ENCODE data around the gene TGFB1. TPM values are rescaled to one million over a fixed set of nuclear protein-coding genes. Genes with fewer than 3 reads are reported as not detected.
A peak's percentile ranks its signal among the peaks of the same experiment; 100 is the strongest.
"Not testable (repeated sequence)": the region's sequence is repeated elsewhere in the genome, so short reads cannot be mapped to it uniquely, and the experiment has no call there.

The TGFB1 gene
- total RNA-seq, 1 experiment from 2014 or later: 15.0 TPM

DNA sequence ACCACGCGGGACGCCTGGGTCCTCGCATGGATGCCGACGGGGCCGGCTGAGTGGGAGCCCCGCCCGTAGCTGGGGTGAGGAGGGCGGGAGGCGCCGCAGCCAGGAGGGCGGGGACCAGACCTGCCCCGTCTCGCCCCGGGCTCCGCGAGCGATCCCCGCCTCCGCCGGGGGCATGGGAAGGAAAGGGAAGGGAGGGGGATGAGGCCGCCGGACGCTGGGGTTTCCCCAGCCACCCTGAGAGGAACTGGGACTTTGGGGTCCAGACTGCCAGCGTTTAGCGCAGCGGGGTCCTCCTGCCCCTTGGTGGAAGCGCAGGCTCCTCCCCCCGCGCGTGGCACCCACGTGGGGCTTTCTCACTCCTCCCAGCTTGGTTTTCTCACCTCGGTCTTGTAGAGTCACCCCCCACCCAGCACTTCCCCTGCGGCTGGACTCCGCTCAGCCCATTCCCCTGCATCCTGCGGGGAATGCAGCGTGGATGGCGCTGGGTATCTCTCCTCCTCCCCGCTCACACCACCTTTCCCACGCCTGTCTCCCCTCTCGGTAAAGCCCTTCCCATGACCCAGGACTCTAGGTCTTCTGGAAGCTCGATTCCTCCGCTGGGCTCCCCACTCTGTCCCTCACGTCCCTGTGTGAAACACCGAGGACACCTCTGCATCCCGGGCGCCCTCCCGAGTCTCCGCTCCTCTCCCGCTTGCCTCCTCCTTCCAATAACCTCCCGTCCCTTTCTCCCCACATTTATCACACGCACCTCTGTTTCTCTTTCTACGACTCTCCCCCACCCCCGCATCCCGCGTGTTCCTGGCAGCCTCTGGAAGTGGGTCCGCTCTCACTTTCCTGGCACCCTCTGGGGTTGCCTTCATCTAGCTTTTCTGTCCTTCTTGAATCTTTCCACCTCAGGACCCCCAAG is 2.1 kb downstream of the TGFB1 start:
- BruUV-seq (replicated peaks): no TSS peak
- Histone ChIP-seq H3K9me3 (no peaks in the 10 kb centered on the region), H3K4me3 (ENCODE audit: low read depth, low read length) (peak overlapping the region; percentile 73), H3K4me1 (peaks cover 4% of the 10 kb centered on the region; the same call in 1 of the 2 replicates), H3K36me3 (ENCODE audit: control insufficient read depth, insufficient read depth, low read length) (no peaks in the 10 kb centered on the region), H3K27me3 (replicated peaks; ENCODE audit: control insufficient read depth, insufficient read depth, low read length) (no peaks in the 10 kb centered on the region; the same call in 1 of the 2 replicates)
- POLR2A ChIA-PET: interaction anchor here (0.6 to 2.0 kb wide), 4 partner anchors 12 to 125 kb away, joined by 3 to 8 read pairs (median 4); partner anchors contain the start of gene B9D2
- peak overlapping the region; percentile 83 for H3K4me3 Mint-ChIP-seq (ENCODE audit: unreplicated experiment)
- TF ChIP-seq, protein P1, sequence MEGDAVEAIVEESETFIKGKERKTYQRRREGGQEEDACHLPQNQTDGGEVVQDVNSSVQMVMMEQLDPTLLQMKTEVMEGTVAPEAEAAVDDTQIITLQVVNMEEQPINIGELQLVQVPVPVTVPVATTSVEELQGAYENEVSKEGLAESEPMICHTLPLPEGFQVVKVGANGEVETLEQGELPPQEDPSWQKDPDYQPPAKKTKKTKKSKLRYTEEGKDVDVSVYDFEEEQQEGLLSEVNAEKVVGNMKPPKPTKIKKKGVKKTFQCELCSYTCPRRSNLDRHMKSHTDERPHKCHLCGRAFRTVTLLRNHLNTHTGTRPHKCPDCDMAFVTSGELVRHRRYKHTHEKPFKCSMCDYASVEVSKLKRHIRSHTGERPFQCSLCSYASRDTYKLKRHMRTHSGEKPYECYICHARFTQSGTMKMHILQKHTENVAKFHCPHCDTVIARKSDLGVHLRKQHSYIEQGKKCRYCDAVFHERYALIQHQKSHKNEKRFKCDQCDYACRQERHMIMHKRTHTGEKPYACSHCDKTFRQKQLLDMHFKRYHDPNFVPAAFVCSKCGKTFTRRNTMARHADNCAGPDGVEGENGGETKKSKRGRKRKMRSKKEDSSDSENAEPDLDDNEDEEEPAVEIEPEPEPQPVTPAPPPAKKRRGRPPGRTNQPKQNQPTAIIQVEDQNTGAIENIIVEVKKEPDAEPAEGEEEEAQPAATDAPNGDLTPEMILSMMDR (IDR thresholded peaks at IDR 0.05; ENCODE audit: insufficient read depth in 1 of 2, low read depth in 1 of 2, low read length in 1 of 2, severe bottlenecking in 1 of 2, unreplicated experiment in 1 of 2): no peak
- peak in 1 of 2 experiments; percentile 66 for DNase-seq
- peak overlapping the region; percentile 21 for H3K27ac Mint-ChIP-seq (ENCODE audit: unreplicated experiment)
- peaks cover 16% of the 10 kb centered on the region for H3K36me3 Mint-ChIP-seq (ENCODE audit: insufficient read depth, unreplicated experiment)
- H3K27me3 Mint-ChIP-seq (ENCODE audit: insufficient read depth, unreplicated experiment): peaks cover 11% of the 10 kb centered on the region
- H3K9me3 Mint-ChIP-seq (ENCODE audit: unreplicated experiment): no peaks in the 10 kb centered on the region
- CTCF ChIA-PET: interaction anchor here (0.6 to 2.2 kb wide), 14 partner anchors 10 to 1108 kb away, joined by 3 to 31 read pairs (median 4); partner anchors contain the start of genes B9D2 and HNRNPUL1
- intact Hi-C loops (cut with micrococcal nuclease; ENCODE audit: unreplicated experiment): loop anchor here (1.0 kb wide), 1 partner anchor 10 kb away; no protein-coding TSS in a partner anchor
- peaks cover 24% of the 10 kb centered on the region for H3K4me1 Mint-ChIP-seq (ENCODE audit: low read depth, unreplicated experiment)

DNA sequence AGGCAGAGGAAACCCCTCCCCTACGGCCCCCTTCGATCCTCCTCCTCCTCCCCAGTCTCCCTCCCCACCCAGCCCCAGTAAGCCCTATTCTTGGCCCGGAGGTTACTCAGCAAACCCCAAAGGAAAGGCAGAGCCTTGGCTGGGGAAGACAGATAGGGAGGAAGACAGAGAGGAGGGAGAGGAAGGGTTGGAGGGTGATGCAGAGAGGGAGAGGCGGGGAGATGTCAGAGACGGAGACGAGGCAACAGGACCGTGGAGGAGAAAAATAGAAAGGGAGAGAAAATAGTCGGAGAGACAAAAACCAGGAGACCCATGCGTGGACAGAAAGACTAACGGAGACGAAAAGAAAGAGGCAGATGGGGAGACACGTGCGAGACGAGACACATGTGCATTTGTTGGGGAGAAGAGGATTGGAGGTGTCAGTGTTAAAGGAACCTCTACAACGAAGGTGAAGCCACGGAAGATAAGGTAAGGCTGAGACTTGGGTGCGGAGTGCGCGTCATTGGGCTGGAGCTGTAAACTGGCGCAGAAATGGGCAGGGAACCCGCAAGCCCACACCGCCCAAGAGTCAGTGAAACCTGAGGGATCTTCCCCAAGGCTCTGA is 2.9 kb downstream of the TGFB1 start:
- intact Hi-C loops (cut with micrococcal nuclease; ENCODE audit: unreplicated experiment): no loop called here
- H3K4me1 Mint-ChIP-seq (ENCODE audit: low read depth, unreplicated experiment): peaks cover 24% of the 10 kb centered on the region
- Histone ChIP-seq H3K36me3 (ENCODE audit: control insufficient read depth, insufficient read depth, low read length) (no peaks in the 10 kb centered on the region), H3K4me1 (peaks cover 4% of the 10 kb centered on the region; the same call in 1 of the 2 replicates), H3K9me3 (no peaks in the 10 kb centered on the region), H3K27me3 (replicated peaks; ENCODE audit: control insufficient read depth, insufficient read depth, low read length) (no peaks in the 10 kb centered on the region; the same call in 1 of the 2 replicates), H3K4me3 (ENCODE audit: low read depth, low read length) (peak overlapping the region; percentile 73)
- BruUV-seq (replicated peaks): no TSS peak
- no peaks in the 10 kb centered on the region for H3K9me3 Mint-ChIP-seq (ENCODE audit: unreplicated experiment)
- TF ChIP-seq, protein P1 (IDR thresholded peaks at IDR 0.05; ENCODE audit: insufficient read depth in 1 of 2, low read depth in 1 of 2, low read length in 1 of 2, severe bottlenecking in 1 of 2, unreplicated experiment in 1 of 2): no peak
- ChIA-PET POLR2A (interaction anchor here (1.1 kb wide), 1 partner anchor 13 kb away, joined by 5 read pairs; the partner anchor contains the start of gene B9D2), CTCF (interaction anchor here (0.6 kb wide), 1 partner anchor 734 kb away, joined by 4 read pairs; no protein-coding TSS in a partner anchor)
- H3K27me3 Mint-ChIP-seq (ENCODE audit: insufficient read depth, unreplicated experiment): peaks cover 11% of the 10 kb centered on the region
- no peak for DNase-seq
- H3K27ac Mint-ChIP-seq (ENCODE audit: unreplicated experiment): peak overlapping the region; percentile 4
- peaks cover 16% of the 10 kb centered on the region for H3K36me3 Mint-ChIP-seq (ENCODE audit: insufficient read depth, unreplicated experiment)
- peak overlapping the region; percentile 83 for H3K4me3 Mint-ChIP-seq (ENCODE audit: unreplicated experiment)

DNA sequence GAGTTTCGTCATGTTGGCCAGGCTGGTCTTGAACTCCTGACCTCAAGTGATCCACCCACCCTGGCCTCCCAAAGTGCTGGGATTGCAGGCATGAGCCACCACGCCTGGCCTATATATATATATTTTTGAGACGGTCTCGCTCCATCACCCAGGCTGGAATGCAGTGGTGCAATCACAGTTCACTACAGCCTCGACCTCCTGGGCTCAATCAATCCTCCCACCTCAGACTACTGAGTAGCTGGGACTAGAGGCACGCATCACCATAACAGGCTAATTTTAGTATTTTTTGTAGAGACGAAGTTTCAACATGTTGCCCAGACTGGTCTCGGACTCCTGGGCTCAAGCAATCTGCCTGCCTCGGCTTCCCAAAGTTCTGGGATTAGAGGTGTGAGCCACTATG is 6.8 kb downstream of the TGFB1 start:
- H3K27me3 Mint-ChIP-seq (ENCODE audit: insufficient read depth, unreplicated experiment); POLR2A ChIA-PET; H3K4me3 Mint-ChIP-seq (ENCODE audit: unreplicated experiment); H3K27ac Mint-ChIP-seq (ENCODE audit: unreplicated experiment); H3K36me3 ChIP-seq (ENCODE audit: control insufficient read depth, insufficient read depth, low read length); H3K36me3 Mint-ChIP-seq (ENCODE audit: insufficient read depth, unreplicated experiment); BruUV-seq (replicated peaks); H3K9me3 ChIP-seq; H3K27me3 ChIP-seq (replicated peaks; ENCODE audit: control insufficient read depth, insufficient read depth, low read length); DNase-seq; H3K4me1 ChIP-seq; H3K4me3 ChIP-seq (ENCODE audit: low read depth, low read length); H3K9me3 Mint-ChIP-seq (ENCODE audit: unreplicated experiment): not testable (repeated sequence)
- CTCF ChIA-PET: interaction anchor here (0.9 kb wide), 1 partner anchor 93 kb away, joined by 4 read pairs; no protein-coding TSS in a partner anchor
- peaks cover 11% of the 10 kb centered on the region for H3K4me1 Mint-ChIP-seq (ENCODE audit: low read depth, unreplicated experiment)
- intact Hi-C loops (cut with micrococcal nuclease; ENCODE audit: unreplicated experiment): loop anchor here (10.0 kb wide), 1 partner anchor 218 kb away; no protein-coding TSS in a partner anchor

Data from Caco-2 (cell line).